SW 1271 (cell line): ENCODE results near the gene ST13.
A peak's percentile ranks its signal among the peaks of the same experiment; 100 is the strongest.
"Not testable (repeated sequence)": the region's sequence is repeated elsewhere in the genome, so short reads cannot be mapped to it uniquely, and the experiment has no call there.

Experiments
- DNase-seq, 2 experiments: peaks; one replicate each; lab custom pipeline; 2025; lab: John Stamatoyannopoulos, UW

ST13 gene

DNA sequence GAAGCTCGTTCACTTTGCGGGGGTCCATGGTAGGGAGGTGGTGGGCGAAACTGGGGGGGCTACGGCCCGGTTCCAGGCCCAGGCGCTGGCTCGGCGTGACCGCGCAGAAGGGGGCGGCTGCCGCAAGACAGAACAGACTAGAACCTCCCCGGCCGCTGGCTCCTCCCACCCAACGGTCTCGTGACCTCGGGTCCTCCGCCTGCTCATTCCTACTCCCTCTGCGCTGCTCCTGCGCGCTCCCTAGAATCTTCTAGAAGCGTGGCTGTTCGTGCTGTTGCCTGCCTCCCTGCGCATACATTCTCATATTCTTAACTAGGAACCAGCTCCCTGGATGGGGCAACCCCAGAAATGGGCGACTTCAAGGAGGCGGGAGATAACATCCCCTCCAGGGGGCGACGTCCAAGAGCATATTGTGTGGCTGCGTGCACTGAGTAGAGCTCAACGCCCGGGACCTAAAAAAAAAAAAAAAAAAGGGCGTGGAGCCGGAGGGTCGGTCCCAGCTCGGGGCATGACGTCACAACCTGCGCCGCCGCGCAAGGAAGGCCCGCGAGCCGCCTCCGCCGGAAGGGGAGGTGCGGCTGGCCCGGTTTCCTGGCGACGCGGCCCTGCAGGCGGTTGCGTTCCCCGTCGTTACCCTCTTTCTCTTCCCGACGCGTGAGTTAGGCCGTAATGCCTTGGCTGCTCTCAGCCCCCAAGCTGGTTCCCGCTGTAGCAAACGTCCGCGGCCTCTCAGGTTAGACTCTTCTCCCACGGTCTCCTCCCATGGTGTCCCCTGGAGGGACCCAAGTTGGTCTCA is at the start of gene ST13, which contains the start of gene XPNPEP3:
Gene ST13, minus strand, starts transcription at position 127 of the 796 bp plus-strand sequence. Its CDS starts 99 bp downstream, at position 28.
Gene XPNPEP3, plus strand, starts transcription at position 636 of the 796 bp plus-strand sequence. Its CDS starts 34 bp downstream, at position 670.
- peak; percentile 86 to 95 for DNase-seq

DNA sequence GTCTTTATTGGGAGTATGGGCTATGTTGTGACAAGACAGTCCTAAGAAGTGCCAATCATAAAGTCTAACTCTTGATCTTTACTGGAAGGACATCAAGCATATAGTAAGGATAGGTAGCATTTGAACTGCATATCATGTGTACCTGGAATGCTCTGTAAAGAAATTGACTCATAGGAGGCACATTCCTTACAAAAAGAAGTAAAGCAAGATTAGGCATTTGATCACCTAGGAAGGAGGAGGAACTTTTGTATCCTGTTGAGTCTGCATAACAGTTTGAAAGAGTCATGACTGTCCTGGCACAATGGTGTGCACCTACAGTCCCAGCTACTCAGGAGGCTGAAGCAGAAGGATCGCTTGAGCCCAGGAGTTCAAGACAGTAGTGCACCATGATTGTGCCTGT is 47.7 kb upstream of the ST13 start:
- no peak for DNase-seq

DNA sequence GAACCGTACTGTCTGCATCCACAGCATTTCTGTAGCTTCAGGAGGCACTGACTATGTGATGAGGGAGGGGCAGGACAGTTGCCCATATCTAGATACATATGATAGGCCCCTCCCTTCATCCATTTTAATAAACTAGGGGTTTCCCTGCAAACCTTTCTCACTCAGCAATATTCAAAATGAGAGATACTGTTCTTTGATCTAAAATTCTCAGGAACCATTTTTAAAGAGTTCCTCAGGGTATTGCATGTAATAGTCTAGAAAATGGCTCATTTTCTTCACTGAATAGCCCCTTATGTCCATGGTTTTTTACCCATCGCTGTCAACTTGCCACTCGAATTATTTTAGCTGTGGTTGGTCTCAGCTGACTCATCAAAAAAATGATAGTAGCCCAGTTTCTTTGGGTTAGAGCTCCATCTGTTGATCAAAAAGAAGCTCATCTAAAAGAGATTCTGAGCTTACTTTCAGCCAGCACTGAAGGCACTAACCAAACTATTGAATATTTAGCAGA is 42.5 kb upstream of the ST13 start:
- DNase-seq = peak in 1 of 2 experiments; percentile 64

DNA sequence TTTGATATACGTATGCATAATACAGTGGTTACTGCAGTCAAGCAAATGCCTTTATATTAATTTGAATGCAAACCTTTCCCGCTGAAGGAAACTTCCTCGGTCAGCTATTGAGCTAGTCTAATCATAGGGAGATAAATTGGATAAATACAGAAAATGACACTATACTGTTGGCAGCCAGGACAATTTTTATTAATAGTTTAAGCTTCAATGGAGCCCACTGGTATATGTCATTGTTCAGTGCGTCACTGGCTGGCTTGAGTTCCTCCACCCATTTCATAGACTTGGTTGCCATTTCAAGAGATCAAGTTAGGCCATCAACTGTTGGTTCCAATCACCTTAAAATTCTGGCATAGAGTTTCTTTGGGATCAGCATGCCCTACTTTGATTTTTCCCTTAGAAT is 38.0 kb upstream of the ST13 start:
- no peak for DNase-seq

DNA sequence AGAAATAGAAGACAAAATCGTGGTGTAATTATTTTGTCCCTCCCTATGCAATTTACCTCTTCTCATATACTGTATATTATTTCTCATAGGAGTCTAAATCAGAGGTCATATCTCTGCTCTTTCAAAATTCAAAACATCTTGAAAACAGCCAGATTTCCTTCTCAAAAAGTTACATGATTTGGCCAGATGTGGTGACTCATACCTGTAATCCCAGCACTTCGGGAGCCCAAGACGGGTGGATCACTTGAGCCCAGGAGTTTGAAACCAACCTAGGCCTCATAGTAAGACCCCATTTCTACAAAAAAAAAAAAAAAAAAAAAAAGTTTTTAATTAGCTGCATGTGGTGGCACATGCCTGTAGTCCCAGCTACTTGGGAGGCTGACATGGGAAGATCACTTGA is 34.4 kb upstream of the ST13 start:
- no peak for DNase-seq

DNA sequence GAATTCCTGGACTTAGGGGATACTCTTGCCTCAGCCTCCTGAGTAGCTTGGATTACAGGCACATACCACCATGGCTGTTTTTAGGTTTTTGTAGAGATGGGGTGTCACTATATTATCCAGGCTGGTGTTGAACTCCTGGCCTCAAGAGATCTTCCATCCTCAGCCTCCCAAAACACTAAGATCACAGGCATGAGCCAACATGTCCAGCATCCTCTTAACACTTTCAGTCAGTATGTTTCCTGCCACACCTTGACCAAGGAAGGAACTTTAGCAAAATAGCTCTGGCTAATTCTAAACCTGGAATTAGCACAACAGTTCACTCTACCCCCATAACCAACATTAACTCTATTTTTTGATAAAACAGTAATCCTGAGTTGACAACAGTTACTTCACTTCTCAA is 32.7 kb upstream of the ST13 start:
- no peak for DNase-seq

DNA sequence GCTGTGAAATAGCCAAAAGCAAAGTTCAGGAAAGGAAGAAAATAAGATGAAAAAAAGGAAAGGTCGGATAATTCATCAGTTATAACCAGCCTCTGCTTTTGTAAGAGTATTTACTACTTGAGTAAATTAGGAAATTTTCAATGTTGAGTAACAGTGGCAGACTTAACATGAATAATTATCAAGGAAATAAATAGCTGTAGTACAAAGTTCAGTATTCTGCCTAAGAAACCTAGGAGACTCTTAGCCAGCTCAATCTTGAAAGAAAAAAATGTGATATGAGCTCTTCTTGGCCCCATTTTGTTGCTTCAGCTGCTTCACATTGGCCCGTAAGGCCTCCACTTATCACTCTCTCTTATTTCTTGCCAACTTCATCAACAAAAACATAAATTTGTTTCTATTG is 22.5 kb upstream of the ST13 start:
- DNase-seq = no peak

DNA sequence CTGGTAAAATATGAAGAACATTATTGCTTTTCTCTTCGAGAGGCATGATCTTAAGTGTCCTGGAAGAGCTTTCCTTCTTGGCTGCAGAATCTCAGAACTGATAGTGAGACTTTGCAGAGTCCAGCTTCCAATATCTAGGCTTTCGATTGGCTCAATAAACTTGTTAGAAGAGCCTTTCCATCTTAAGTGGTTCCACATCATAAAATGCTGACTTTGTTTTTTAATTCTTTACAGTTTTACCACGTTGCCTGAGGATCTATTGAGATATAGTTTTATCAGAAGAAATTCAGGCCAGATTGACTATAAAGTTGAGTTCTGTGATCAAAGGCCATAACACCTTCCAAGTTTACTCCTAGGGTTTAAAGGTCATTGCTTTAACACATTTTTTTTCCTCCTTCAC is 21.0 kb upstream of the ST13 start:
- DNase-seq = no peak

DNA sequence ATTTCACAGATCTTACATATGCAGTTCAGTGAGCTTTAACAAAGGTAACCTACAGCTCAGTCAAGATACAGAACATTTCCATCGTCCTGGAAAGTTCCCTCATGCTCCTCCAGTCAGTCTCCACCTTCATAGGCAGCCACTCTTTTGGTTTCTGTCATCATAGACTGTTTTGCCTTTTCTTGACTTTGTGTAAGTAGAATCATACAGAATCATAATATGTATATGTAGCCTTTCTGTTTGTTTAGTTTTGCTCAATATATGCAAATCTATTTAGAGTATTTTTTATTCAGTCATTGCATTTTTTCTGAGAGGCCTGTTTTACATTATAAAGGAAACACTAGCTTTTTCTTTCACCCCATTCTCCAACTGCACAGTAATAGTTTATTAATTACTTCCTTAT is 20.5 kb upstream of the ST13 start:
- DNase-seq = no peak

DNA sequence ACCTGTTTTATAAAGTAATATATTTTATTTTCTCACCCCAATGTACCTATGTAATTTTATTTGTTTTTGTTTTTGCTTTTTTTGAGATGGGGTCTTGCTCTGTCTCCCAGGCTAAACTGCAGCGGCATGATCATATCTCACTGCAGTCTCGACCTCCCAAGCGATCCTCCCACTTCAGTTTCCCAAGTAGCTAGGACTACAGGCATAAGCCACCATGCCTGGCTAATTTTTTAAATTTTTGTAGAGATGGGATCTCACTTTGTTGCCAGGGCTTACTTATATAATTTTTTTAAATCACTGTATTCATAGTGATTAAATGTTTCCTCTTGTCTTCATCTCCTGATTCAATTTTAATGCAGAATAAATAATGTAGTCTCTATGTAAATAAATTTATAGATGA is 18.7 kb upstream of the ST13 start:
- no peak for DNase-seq

DNA sequence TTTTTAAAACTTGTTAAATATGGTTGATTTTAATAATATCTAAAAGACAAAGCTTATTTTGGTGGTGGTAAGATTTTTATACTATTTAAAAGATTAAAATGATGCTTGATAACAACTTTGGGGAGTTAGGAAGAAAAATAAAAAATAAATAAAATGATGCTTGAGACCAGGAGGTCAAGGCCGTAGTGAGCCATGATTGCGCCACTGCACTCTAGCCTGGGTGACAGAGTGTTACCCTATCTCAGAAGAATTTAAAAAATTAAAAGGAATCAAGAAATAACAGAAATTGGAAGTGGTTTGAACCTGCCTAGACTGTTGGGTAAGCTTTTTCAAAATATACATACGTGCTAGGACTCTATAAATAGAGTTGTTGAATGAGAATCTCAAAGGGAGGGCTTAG is 17.6 kb upstream of the ST13 start:
- DNase-seq = no peak

DNA sequence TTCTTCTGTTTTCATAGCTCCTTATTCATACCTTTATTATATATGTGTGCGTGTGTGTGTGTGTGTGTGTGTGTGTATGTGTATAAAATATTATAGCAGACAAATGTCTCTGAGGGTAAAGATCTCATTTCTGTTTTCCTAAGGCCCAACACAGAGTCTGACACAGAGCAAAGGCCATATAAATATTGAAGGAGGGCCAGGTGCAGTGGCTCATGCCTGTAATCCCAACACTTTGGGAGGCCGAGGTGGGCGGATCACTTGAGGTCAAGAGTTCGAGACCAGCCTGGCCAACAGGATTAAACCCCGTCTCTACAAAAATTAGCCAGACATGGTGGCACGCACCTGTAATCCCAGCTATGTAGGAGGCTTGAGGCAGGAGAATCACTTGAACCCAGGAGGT is 11.9 kb upstream of the ST13 start:
- DNase-seq = not testable (repeated sequence)

DNA sequence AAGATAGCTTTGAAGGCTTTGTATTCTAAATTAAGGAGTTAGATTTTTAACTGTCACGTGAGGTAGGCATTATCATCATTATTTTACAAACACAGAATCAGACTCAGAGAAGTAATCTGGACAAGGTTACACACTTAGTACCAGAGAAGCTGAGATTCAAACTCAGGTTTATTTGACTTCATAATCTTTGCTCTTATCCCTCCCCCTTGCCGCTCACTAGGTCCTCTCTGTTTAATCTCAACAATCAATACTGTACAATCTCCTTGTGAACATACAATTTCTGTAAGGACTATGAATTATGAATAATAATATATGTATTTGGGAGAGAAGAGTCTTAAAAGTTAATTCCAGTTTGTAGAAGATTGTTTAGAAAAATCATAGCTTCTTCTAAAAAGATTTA is 10.7 kb upstream of the ST13 start:
- DNase-seq = no peak

DNA sequence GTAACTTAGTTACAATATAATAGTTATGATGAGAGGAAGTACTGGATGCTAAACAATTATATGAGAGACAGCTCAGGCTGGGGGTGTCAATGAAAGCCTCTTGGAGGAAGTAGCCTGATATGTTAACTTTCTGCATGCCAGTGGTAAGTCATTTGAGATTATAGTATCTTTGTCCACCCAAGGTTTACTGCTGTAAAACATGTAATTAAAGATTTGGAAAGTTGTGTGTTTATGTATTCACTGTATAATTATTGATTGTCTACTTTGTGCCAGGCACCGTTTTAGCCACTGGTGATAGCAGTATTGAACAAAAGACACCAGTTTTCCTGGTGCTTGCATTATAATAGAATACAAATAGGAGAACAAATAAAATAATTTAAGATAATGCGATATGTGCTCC is 6.1 kb upstream of the ST13 start:
- DNase-seq = no peak

DNA sequence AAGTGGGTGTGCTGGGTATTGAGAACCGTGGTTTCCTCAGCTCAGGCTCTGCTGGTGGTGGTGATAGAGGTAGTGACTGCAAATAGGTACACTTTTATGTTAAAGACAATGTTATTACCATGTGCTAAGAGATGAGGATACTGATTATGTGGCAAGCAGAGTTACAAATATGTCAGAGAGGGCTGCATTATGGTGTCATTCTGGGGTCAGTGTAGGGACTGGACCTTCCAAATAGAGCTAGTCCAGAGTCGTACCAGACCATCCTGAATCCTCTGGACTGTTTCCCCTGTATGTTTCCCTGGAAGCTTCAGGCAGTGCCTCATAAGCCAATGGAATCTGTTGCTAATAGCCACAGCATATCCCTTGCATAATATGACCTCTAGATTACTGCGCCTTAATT is 5.6 kb upstream of the ST13 start, which contains the start of gene DNAJB7:
Gene DNAJB7, minus strand, starts transcription at position 101 of the 400 bp plus-strand sequence. CDS start 119 bp downstream, outside the sequence.
- no peak for DNase-seq

DNA sequence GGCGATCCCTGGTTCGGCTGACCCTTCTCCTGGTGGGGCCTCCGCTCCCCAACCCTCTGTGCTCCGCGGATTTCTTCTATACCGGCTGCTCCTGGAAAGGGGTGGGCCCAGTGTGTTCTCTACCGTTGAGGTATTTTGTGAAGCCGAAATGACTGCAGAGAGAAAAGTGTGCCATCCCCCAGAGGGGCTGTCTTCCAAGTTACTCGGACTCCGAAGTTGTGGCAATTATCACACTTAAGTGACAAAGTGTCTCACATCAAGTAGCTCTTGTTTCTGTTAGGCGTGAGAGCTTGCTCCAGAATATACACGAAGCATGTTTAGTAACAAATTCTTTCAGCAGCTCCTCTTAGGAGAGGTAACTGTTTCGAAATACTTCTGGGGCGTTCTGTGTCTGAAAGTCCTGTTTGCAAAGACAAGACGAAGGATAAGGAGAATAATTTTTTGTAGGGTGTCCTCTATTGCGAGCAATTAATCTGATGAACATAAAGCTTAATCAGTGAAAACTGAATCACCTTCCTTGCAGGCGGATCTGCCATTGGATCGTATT is 943 bp upstream of the ST13 start:
- DNase-seq = peak in 1 of 2 experiments; percentile 24

DNA sequence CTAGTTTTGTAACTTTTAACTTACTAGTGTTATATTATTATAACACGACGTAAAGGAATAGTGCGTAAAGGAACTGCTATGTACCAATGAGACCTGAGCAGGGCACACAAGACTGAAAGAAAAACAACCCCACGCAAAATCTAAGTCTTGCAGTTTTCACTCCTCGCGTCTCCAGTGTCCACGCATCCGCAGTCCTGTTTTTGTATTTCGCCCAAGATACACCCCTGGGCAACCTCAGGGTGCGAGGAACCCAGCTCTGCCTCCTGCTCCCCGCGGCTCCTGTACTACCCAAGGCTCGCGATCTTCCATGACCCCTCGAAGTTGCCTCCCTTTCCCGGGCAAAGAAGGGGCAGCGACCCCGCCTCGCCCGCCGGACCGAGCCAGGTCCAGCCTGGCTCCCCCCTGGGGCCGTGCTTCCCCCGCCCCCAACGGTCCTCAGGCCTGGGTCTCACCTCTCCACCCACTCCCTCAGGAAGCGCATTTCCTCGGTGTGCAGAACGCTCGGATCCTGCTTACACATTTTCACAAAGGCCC is 393 bp downstream of the ST13 start:
- peak in 1 of 2 experiments; percentile 44 for DNase-seq

DNA sequence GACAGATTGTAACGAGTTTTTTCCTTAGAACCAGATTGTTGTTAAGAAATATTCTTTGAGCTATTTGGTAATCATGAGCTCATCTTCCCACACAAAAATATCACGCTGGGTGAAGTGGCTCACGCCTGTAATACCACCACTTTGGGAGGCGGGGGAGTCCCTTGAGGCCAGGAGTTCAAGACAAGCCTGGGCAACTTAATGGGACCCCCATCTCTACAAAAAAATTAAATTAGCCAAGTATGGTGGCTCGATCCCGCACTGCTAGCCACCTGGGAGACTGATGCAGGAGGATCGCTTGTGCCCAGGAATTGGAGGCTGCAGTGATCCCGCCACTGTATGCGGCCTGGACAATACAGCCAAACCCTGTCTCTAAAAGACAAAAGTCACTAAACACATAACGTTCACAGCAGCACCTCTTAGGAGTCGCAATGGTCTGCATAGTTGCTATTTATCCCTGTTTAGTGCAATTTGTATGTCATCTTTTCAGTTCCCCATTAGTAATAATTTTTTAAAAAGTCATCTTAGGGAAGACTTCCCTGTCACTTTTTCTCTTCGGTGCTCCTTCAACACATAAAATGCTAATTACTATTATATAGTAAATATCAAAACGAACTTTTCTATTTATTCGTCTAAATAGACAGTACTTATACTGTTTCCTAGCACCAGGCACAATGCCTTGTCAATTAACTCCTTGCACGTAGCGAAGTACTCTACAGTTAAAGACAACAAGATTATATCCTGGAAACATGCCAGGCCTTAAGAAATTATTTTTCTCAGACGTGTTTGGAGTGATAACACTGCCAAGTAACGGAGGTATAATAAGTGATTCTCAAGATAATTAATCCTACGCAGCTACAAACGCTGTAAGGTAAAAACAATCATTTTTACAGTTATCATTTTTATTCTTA is 1.1 kb downstream of the ST13 start:
- no peak for DNase-seq

DNA sequence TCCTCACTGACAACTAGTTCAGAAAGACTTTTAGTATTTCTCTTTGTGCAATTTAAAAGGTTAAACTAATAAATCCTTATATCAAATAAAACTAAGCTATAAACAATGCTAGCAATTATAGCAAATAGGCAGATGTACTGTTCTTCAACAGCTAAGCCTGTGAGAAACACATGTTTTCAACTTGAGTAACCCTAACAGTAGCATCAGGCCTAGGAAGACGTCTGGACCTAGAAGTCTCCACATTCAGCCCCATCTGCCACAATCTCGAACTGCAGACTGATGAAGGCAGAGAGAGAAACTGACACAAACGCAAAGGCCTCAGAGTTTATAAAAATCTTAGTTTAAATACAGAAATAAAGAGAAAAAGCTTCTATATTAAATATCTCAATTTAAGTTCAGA is 2.5 kb downstream of the ST13 start:
- no peak for DNase-seq

DNA sequence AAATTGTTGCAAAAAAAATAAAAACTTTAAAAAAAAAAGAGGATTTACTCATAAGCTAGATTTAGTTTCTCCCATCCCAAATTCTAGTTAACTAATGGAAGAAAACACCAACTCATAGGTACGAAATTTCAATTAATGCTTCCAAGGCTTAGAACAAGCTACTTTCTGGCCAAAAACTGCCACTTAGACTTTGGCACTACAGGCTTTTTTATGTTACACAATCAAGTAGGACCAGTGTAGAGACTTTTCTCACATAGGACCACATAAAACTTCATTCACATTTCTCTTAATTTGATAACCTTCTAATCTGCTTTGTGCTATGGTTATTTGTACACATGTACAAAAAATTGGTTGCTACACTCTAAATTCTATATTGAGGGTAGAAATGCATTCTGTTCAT is 3.1 kb downstream of the ST13 start:
- DNase-seq = no peak

DNA sequence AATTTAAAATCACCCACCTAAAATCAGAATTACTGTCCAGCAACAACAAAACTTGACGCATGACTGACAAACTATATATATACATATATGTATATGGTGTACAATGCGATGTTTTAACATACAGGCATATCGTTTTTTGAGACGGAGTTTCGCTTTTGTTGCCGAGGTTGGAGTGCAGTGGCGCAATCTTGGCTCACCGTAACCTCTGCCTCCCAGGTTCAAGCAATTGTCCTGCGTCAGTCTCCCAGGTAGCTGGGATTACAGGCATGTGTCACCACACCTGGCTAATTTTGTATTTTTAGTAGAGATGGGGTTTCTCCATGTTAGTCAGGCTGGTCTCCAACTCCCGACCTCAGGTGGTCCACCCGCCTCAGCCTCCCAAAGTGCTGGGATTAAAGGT is 10.6 kb downstream of the ST13 start:
- DNase-seq = not testable (repeated sequence)

DNA sequence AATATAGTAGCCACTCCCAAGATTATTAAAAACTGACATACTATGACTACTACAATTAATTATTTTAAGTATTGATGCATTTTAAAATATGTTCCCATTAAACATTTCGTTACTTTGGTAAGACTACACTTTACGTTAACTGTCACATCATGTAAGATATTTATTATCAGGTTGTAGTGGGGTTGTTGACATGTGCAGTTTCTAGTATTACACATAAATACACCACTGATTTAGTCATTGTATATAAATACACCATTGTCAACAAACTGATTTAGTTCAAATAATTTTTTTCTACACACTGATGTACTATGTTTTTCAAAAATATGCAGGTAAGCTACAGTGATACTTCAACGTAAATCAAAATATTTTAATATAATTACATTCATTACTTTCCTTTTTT is 11.5 kb downstream of the ST13 start:
- DNase-seq = no peak
